Common myeloid progenitor, CD34-positive (primary cell): Measurements from ENCODE around the gene LBX2.
"Not testable (repeated sequence)": the region's sequence is repeated elsewhere in the genome, so short reads cannot be mapped to it uniquely, and the experiment has no call there.

Source experiments
- CTCF ChIA-PET: fragments of 350-600 bp; sonication (Branson Sonifier 250); formaldehyde crosslinking; loops from one replicate; lab custom pipeline; 2021; ENCODE audit warnings: antibody characterized with exemption; lab: Charles Lee
- POLR2A ChIA-PET: fragments of 350-600 bp; sonication (Branson Sonifier 250); formaldehyde crosslinking; loops from one replicate; lab custom pipeline; 2021; ENCODE audit warnings: antibody characterized with exemption; lab: Charles Lee
- DNase-seq, 3 donors: peaks; one replicate each; pipeline versions ENCODE4 v3.0.0 to v3.0.0-alpha.2; 2013
- H3K27ac ChIP-seq, 2 experiments: 1 replicate in 1 of 2; 2 replicates in 1 of 2; pipeline ENCODE4 v1.7.0; 2013; ENCODE audit warnings: inconsistent platforms in 2 of 2, low read length in 2 of 2, mild to moderate bottlenecking in 2 of 2, low read depth in 1 of 2, moderate library complexity in 1 of 2; ENCODE audit not compliant: severe bottlenecking in 2 of 2, insufficient read depth in 1 of 2, poor library complexity in 1 of 2
- H3K27me3 ChIP-seq, 5 experiments: replicated peaks in 2 of 5; 1 replicate in 3 of 5; 2 replicates in 2 of 5; pipeline versions ENCODE4 v1.6.1 to v1.7.0; 2013; ENCODE audit warnings: low read length in 4 of 5, mild to moderate bottlenecking in 2 of 5, moderate library complexity in 2 of 5, inconsistent platforms in 1 of 5; ENCODE audit not compliant: insufficient read depth in 5 of 5, control insufficient read depth in 4 of 5
- H3K36me3 ChIP-seq, 4 experiments: 1 replicate in 2 of 4; 2 replicates in 2 of 4; pipeline versions ENCODE4 v1.6.1 to v1.7.0; 2013; ENCODE audit warnings: low read length in 3 of 4, control low read depth in 1 of 4, mild to moderate bottlenecking in 1 of 4; ENCODE audit not compliant: control insufficient read depth in 4 of 4, insufficient read depth in 4 of 4
- H3K4me1 ChIP-seq, 4 experiments: 1 replicate in 3 of 4; 2 replicates in 1 of 4; pipeline versions ENCODE4 v1.6.1 to v1.7.1; 2013; ENCODE audit warnings: low read length in 3 of 4, mild to moderate bottlenecking in 3 of 4, control low read depth in 1 of 4, inconsistent platforms in 1 of 4, moderate library complexity in 1 of 4; ENCODE audit not compliant: control insufficient read depth in 4 of 4, insufficient read depth in 4 of 4; ENCODE audit errors: control extremely low read depth in 1 of 4
- H3K4me3 ChIP-seq, 7 experiments: 1 replicate in 4 of 7; 2 replicates in 3 of 7; pipeline versions ENCODE4 v1.5.1 to v1.7.0; 2013; ENCODE audit warnings: mild to moderate bottlenecking in 7 of 7, low read length in 6 of 7, moderate library complexity in 6 of 7, inconsistent platforms in 2 of 7, low read depth in 2 of 7, control low read depth in 1 of 7; ENCODE audit not compliant: insufficient read depth in 4 of 7, control insufficient read depth in 1 of 7; ENCODE audit errors: extremely low read depth in 1 of 7
- H3K9me3 ChIP-seq, 5 experiments: 1 replicate in 4 of 5; 2 replicates in 1 of 5; pipeline versions ENCODE4 v1.6.1 to v1.7.1; 2013; ENCODE audit warnings: low read length in 4 of 5, mild to moderate bottlenecking in 2 of 5, inconsistent platforms in 1 of 5, low read depth in 1 of 5, moderate library complexity in 1 of 5; ENCODE audit not compliant: control insufficient read depth in 4 of 5, insufficient read depth in 2 of 5; ENCODE audit errors: control extremely low read depth in 1 of 5
- WGBS: methylation state at CpG from one replicate; pipeline ENCODE4 v1.1.5; 2013; ENCODE audit not compliant: insufficient coverage; 5-methylcytosine and 5-hydroxymethylcytosine counted together

The LBX2 gene

DNA sequence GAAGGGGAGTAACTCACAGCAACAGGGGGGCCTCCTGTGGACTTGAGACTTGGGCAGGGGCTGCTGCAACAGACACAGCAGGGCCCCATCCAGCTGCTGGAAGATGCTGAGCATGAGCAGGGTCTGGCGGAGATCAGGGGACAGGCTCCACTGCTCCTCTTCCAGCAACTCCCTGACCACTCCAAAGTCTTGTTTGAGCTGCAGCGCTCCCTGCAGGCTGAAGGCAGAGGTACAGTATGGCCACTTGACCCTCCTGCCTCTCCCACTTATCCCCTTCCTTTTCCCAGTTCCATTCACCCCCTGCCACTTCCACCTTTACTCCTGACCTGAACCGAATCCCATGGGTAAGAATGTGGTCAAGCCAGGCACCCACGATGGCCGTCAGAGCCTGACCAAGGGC, 24.5 kb downstream of the LBX2 start:
- WGBS = 91% methylated on average over 4 of the region's 5 CpGs
- CTCF ChIA-PET = interaction anchor here (0.9 to 3.9 kb wide), 11 partner anchors 8 to 113 kb away, joined by 3 to 39 read pairs (median 4); partner anchors contain the start of genes CCDC142, INO80B, LBX2 and TTC31
- peaks cover 7 to 39% (median 21%) of the 10 kb centered on the region in 4 experiments for H3K4me1 ChIP-seq
- H3K9me3 ChIP-seq = no peaks in the 10 kb centered on the region
- H3K27me3 ChIP-seq = no peaks in the 10 kb centered on the region
- POLR2A ChIA-PET = interaction anchor here (1.2 kb wide), 1 partner anchor 17 kb away, joined by 5 read pairs; the partner anchor contains the start of gene WBP1
- H3K36me3 ChIP-seq = peaks cover 2 to 26% (median 23%) of the 10 kb centered on the region in 4 experiments
- no peak for DNase-seq
- no peak overlapping the region for H3K4me3 ChIP-seq
- no peak overlapping the region for H3K27ac ChIP-seq

DNA sequence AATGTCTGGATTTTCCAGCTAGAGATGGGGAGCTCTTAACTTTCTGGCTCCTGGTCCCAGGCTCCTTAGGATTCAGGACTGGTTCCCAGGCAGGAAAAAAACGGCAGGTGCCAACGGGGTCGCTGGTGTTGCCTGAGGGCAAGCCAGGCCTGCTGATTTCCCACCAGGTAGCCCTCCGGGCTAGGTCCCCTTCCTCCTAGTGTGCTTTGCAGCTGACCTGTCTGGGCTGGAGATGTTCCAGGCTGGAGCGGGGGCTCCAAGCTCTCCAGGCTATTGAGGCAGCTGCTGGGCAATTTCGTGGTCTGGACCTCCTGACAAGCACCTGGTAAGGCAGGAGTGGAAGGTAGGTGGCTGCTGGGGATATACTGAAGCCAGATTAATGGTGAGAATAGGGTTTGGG, 24.9 kb downstream of the LBX2 start:
- WGBS = 92% methylated on average over 4 of the region's 6 CpGs
- ChIA-PET POLR2A (interaction anchor here (1.2 kb wide), 1 partner anchor 17 kb away, joined by 5 read pairs; the partner anchor contains the start of gene WBP1), CTCF (interaction anchor here (1.0 to 3.9 kb wide), 5 partner anchors 9 to 113 kb away, joined by 3 to 39 read pairs (median 12); partner anchors contain the start of genes CCDC142, LBX2 and TTC31)
- H3K36me3 ChIP-seq = peaks cover 2 to 26% (median 23%) of the 10 kb centered on the region in 4 experiments
- H3K4me3 ChIP-seq = no peak overlapping the region
- H3K27ac ChIP-seq = no peak overlapping the region
- no peak for DNase-seq
- H3K9me3 ChIP-seq = no peaks in the 10 kb centered on the region
- no peaks in the 10 kb centered on the region for H3K27me3 ChIP-seq
- H3K4me1 ChIP-seq = peaks cover 7 to 39% (median 21%) of the 10 kb centered on the region in 4 experiments

DNA sequence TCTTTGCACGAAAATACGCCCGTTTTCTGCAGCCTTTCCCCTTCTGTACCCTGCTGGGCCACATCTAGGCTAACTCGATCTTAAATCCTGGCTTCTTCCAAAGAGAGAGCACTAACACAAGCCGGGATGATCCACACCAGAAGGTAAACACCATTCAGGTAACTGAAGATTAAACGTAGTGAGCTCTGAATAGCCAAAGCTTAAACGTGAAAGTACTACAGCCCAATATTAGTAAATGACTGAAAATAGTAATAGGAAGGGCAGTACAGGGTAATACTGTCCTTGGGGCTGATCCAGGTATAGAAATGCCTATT, 26.5 kb downstream of the LBX2 start:
- H3K4me3 ChIP-seq = peak overlapping the region; percentile 40 to 93 (median 87)
- H3K4me1 ChIP-seq = peaks cover 7 to 39% (median 21%) of the 10 kb centered on the region in 4 experiments
- no peaks in the 10 kb centered on the region for H3K9me3 ChIP-seq
- ChIA-PET POLR2A (interaction anchor here (0.6 to 2.9 kb wide), 4 partner anchors 9 to 81 kb away, joined by 3 to 13 read pairs (median 8); partner anchors contain the start of genes CCDC142, INO80B, TTC31 and WBP1), CTCF (interaction anchor here (0.7 to 3.9 kb wide), 10 partner anchors 10 to 223 kb away, joined by 3 to 39 read pairs (median 4); partner anchors contain the start of genes CCDC142, INO80B, TTC31 and WBP1)
- peak overlapping the region; percentile 78 to 84 for H3K27ac ChIP-seq
- H3K36me3 ChIP-seq = peaks cover 2 to 25% (median 19%) of the 10 kb centered on the region in 4 experiments
- WGBS = 0% methylated on average over 4 of the region's 7 CpGs
- H3K27me3 ChIP-seq = no peaks in the 10 kb centered on the region
- DNase-seq = no peak

DNA sequence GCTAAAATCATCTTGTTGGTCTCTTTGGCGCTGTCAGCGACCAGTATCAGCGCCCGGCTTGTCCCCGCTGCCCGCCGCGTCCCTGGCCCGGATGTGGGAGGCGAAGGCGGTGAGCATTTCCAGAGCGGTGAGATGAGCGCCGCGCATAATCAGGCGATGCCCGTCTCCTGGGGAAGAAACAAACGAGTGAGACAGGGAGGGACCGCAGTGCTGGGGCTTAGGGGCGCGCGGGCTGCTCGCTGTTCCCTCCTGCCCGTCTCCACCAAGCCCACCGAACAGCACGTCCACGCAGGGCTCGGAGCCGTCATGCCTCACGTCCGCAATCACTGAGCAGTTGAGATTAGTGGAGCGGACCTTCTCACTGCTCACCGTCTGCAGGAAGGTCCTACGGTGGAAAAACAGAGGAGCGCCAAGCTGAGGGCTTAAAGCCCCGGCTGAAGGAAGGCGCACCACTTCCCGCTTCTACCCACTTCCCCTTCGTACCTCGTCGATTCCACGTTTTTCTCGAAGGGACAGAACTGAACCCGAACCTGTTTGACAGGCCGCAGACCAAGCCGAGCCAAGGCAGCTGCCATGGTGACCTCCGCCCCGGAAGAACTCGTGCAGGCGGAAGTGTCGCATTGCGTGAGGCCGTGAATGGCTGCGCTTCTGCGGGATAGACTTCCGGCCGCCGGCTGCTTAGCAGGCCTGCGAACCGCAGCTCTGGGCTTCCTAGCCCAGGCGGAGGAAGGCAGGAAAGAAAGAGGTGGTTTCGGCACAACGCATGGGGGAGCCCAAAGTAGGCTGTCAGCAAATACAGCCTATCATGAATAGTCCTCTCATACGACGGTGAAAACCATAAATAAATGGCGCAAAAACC, 27.1 kb downstream of the LBX2 start, which contains the start of gene MRPL53:
MRPL53 (minus strand) TSS at position 595 of the 859 bp plus-strand sequence; CDS start at position 575, 20 bp downstream.
- WGBS = 0% methylated on average over 65 of the region's 66 CpGs
- Histone ChIP-seq H3K27ac (peak within 1 kb of the TSS; percentile 78 to 84), H3K9me3 (no peaks in the 10 kb centered on the region), H3K4me3 (peak within 1 kb of the TSS; percentile 40 to 93 (median 87)), H3K36me3 (peaks cover 0 to 24% (median 19%) of the 10 kb centered on the region in 4 experiments), H3K4me1 (peaks cover 7 to 35% (median 21%) of the 10 kb centered on the region in 4 experiments), H3K27me3 (no peaks in the 10 kb centered on the region)
- ChIA-PET CTCF (interaction anchor here (0.7 to 3.9 kb wide), 12 partner anchors 11 to 222 kb away, joined by 3 to 39 read pairs (median 4); partner anchors contain the start of genes CCDC142, INO80B, TTC31 and WBP1), POLR2A (interaction anchor here (0.6 to 2.9 kb wide), 4 partner anchors 9 to 82 kb away, joined by 3 to 13 read pairs (median 8); partner anchors contain the start of genes CCDC142, INO80B, TTC31 and WBP1)
- DNase-seq = peak; percentile 98 to 99 (median 99)

DNA sequence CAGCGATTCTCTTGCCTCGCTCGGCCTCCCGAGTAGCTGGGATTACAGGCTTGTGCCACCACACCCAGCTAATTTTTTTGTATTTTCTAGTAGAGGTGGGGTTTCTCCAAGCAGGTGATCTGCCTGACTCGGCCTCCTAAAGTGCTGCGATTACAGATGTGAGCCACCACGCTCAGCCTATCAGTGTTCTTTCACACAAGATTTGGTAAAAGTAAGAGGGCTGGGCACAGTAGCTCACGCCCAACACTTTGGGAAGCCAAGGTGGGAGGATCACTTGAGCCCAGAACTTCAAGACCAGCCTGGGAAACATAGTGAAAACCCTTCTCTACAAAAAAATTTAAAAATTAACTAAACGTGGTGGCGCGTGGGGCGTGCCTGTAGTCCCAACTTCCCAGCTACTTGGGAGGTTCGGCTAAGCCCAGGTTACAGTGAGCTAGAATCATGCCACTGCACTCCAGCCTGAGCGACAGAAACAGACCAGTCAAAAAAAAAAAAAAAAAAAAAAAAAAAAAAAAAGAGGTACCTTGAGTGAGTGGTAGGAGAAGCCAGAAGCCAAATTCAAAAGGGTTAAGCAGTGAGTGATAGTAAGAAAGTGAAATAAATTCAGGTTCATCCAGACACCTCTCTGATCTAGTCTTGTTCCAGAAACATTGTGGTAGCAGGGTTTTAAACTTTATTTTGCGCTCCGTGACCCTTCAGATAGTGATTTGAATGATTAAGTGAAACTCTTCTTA, 27.9 kb downstream of the LBX2 start:
- Histone ChIP-seq H3K4me1 (peaks cover 7 to 29% (median 21%) of the 10 kb centered on the region in 4 experiments), H3K27me3 (no peaks in the 10 kb centered on the region), H3K36me3 (peaks cover 0 to 21% (median 17%) of the 10 kb centered on the region in 4 experiments), H3K27ac (peak overlapping the region; percentile 78 to 84), H3K4me3 (peak overlapping the region; percentile 40 to 93 (median 87)), H3K9me3 (no peaks in the 10 kb centered on the region)
- 97% methylated on average over 3 of the region's 16 CpGs for WGBS
- ChIA-PET POLR2A (interaction anchor here (1.3 to 2.9 kb wide), 2 partner anchors 13 to 17 kb away, joined by 4 to 12 read pairs; partner anchors contain the start of genes INO80B and WBP1), CTCF (interaction anchor here (0.8 to 1.5 kb wide), 2 partner anchors 51 to 61 kb away, joined by 3 to 5 read pairs; no protein-coding TSS in a partner anchor)
- no peak for DNase-seq

DNA sequence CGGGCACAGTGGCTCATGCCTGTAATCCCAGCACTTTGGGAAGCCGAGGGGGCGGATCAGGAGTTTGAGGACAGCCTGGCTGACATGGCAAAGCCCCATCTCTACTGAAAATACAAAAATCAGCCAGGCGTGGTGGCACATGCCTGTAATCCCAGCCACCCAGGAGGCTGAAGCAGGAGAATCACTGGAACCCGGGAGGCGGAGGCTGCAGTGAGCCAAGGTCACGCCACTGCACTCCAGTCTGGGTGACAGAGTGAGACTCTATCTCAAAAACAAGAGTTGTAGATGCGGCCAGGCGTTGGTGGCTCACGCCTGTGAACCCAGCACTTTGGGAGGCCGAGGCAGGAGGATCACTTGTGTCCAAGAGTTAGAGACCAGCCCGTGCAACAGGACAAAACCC, 28.7 kb downstream of the LBX2 start:
- Histone ChIP-seq H3K36me3 (peaks cover 0 to 16% (median 15%) of the 10 kb centered on the region in 4 experiments), H3K27ac (peak overlapping the region in 1 of 2 experiments; percentile 84), H3K4me1 (peaks cover 12 to 34% (median 25%) of the 10 kb centered on the region in 4 experiments)
- POLR2A ChIA-PET = interaction anchor here (2.9 kb wide), 1 partner anchor 12 kb away, joined by 12 read pairs; the partner anchor contains the start of gene WBP1
- not testable (repeated sequence) for DNase-seq, H3K4me3 ChIP-seq, H3K27me3 ChIP-seq, H3K9me3 ChIP-seq
- CTCF ChIA-PET = interaction anchor here (1.5 kb wide), 1 partner anchor 62 kb away, joined by 5 read pairs; no protein-coding TSS in a partner anchor
- 99% methylated on average over 9 of the region's 12 CpGs for WGBS
